Thyroid gland (tissue), 4 donors: ENCODE data around the gene GADD45GIP1.

Experiments used
- CTCF ChIP-seq, 6 experiments: fragments of 200-600 bp in 3 of 6; fragments of 450-650 bp in 3 of 6; sonication (generic) in 3 of 6; IDR thresholded peaks; one replicate each; pipeline ENCODE4 v1.5.1; 2016 to 2019; ENCODE audit warnings: antibody characterized with exemption in 6 of 6, mild to moderate bottlenecking in 2 of 6, inconsistent platforms in 1 of 6, moderate library complexity in 1 of 6
- POLR2A ChIP-seq, 2 donors: fragments of 450-650 bp; IDR thresholded peaks; one replicate each; pipeline ENCODE4 v1.6.1; 2017; ENCODE audit warnings: antibody characterized with exemption in 2 of 2, mild to moderate bottlenecking in 2 of 2, moderate library complexity in 1 of 2

- TF ChIP-seq CTCF (IDR thresholded peaks at IDR 0.05), result no peak
- TF ChIP-seq POLR2A (IDR thresholded peaks at IDR 0.05), result no peak
Observed at GRCh38 chr19:12997179-12997966, 40.4 kb upstream of the GADD45GIP1 start.
